Measurements from ENCODE around the gene SERTM2.
A peak's percentile ranks its signal among the peaks of the same experiment; 100 is the strongest.

SERTM2 gene

DNA sequence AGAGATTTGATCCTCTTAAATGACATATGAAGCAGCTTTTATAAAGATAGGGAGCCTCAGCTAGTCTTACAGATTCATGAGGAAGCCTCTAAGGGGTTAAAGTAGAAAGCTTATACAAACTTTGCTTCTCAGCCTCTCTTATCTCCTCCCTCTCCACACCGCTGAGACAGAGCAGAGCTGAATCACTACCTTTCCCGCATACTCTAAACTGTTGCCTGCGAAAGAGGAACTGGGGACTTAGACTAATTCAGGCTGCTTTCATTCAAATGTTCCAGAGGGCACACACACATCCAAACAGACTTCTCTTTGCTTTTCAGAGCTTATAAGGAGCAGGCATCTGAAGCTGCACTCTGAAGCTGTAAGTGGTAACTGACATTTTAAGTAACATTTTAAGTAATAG is at the start of gene SERTM2:
Gene SERTM2 (plus strand): TSS at position 169 of the 400 bp plus-strand sequence. CDS start 7,213 bp downstream, outside the sequence.
- DNase-seq (ENCODE audit: low read depth): peak; percentile 60
- TF ChIP-seq, protein P1, sequence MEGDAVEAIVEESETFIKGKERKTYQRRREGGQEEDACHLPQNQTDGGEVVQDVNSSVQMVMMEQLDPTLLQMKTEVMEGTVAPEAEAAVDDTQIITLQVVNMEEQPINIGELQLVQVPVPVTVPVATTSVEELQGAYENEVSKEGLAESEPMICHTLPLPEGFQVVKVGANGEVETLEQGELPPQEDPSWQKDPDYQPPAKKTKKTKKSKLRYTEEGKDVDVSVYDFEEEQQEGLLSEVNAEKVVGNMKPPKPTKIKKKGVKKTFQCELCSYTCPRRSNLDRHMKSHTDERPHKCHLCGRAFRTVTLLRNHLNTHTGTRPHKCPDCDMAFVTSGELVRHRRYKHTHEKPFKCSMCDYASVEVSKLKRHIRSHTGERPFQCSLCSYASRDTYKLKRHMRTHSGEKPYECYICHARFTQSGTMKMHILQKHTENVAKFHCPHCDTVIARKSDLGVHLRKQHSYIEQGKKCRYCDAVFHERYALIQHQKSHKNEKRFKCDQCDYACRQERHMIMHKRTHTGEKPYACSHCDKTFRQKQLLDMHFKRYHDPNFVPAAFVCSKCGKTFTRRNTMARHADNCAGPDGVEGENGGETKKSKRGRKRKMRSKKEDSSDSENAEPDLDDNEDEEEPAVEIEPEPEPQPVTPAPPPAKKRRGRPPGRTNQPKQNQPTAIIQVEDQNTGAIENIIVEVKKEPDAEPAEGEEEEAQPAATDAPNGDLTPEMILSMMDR (conservative IDR thresholded peaks at IDR 0.05; ENCODE audit: low read depth, low read length): no peak

DNA sequence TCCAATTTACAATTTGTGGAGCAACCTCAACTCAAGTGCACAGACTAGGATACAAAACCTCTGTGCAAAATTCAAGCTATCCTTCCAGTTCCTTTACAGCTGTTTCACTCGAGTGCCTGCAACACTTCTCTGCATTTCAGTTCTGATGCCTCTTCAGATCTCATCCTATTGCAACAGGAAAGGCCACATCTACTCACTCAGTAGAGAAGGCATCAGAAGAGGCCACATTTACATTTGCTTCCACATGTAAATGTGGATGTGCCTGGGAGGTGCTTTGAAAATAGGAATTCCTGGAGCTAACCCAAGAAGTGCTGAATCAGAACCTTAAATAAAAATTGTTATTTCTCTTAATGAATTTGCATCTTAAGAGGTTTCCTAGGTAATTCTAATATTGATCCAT is 45.8 kb upstream of the SERTM2 start:
- TF ChIP-seq, protein P1 (conservative IDR thresholded peaks at IDR 0.05; ENCODE audit: low read depth, low read length): no peak
- no peak for DNase-seq (ENCODE audit: low read depth)
- H3K4me3 ChIP-seq (ENCODE audit: low read depth, low read length): no peak overlapping the region

More for the DNA sequence above, at the start of gene SERTM2:
- H3K4me3 ChIP-seq (ENCODE audit: low read depth, low read length): no peak within 1 kb of the TSS

DNA sequence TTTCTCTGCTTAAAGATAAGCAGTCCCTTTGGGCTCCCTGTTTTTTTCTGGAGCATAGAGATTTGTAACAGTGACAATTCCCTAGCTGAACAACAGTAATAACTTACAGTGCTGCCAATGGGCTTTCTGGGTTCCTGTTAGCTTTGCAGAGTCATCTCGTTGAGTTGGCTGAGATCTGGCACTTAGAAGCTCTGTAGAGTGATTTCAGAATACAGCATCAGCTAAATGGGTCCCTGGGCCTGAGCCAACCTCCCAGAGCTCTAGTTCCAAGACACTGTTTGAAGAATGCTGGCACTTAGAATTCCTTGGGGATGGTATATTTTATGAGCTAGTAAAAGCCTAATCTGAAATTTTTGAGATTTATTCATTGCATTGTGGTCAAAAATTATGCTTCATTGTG is 43.5 kb upstream of the SERTM2 start:
- DNase-seq (ENCODE audit: low read depth): no peak
- TF ChIP-seq, protein P1 (conservative IDR thresholded peaks at IDR 0.05; ENCODE audit: low read depth, low read length): no peak
- no peak overlapping the region for H3K4me3 ChIP-seq (ENCODE audit: low read depth, low read length)

- H3K4me3 ChIP-seq (ENCODE audit: low read depth, low read length): no peak overlapping the region
- no peak for DNase-seq (ENCODE audit: low read depth)
- TF ChIP-seq, protein P1 (conservative IDR thresholded peaks at IDR 0.05; ENCODE audit: low read depth, low read length): no peak
Observed at GRCh38 chrX:111470681-111471403, 40.6 kb upstream of the SERTM2 start.

- no peak overlapping the region for H3K4me3 ChIP-seq (ENCODE audit: low read depth, low read length)
- TF ChIP-seq, protein P1 (conservative IDR thresholded peaks at IDR 0.05; ENCODE audit: low read depth, low read length): no peak
- DNase-seq (ENCODE audit: low read depth): no peak
Observed at GRCh38 chrX:111481896-111482295, 29.5 kb upstream of the SERTM2 start.

GRCh38 chrX:111483135-111483534 is 28.3 kb upstream of the SERTM2 start:
- no peak overlapping the region for H3K4me3 ChIP-seq (ENCODE audit: low read depth, low read length)
- DNase-seq (ENCODE audit: low read depth): no peak
- TF ChIP-seq, protein P1 (conservative IDR thresholded peaks at IDR 0.05; ENCODE audit: low read depth, low read length): no peak

DNA sequence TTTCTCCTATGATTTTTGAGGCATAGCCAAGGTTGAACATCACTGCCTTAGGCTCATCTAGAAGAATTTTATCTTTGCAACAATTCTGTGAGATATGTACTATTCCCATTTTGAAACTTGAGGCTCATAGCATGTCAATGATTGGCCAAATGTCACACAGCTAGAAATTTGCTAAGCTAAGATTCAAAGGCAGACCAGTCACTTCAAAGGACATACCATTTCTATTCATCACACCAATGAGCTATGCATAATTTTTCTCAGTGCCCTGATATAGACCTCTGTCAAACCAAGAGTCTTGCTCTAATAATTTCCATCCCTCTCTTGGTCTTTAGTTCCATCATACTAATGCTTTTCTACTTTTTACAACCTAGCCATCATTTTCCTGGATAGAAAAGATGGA is 27.6 kb upstream of the SERTM2 start:
- TF ChIP-seq, protein P1 (conservative IDR thresholded peaks at IDR 0.05; ENCODE audit: low read depth, low read length): no peak
- H3K4me3 ChIP-seq (ENCODE audit: low read depth, low read length): no peak overlapping the region
- DNase-seq (ENCODE audit: low read depth): no peak

Measured in choroid plexus epithelial cell (primary cell).